ENCODE results near the gene SEZ6L.

Gene SEZ6L

DNA sequence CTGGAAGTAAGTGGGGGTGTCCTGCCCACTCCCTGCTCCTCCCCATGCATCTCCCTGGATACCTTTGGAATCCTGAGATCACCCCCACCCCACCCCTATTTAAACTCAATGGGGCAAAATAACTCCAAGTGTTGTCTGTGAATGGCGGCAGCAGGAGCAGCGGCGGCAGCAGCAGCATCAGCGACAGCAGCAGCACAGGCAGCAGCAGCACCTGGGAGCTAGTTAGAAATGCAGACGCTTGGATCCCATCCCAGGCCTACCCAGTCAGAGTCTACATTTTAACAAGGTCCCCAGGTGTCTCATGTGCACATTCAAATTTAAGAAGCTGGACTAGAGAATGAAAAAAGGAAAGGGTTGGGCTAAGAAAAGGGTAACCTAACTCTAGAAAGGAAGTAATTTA, 82.6 kb downstream of the SEZ6L start:
- no peak for DNase-seq

DNA sequence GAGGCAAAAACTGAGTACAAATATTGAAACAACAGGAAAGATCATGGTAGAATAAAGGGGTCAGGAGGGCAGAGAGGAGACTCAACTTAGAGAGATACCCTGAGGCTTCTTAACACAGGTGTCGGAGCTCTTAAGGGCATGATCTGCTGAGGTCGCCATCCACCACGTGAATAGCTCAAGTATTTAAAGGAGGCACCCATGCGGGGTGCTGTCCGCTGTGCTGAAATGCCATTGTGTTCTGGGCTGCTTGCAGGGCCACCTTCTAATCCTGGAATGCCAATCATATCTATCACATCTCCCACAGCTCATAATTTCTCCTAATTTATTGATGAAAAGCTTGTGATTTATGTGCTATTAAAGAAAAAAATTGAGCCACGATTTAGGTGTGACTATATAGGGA, 90.2 kb downstream of the SEZ6L start:
- DNase-seq: no peak

DNA sequence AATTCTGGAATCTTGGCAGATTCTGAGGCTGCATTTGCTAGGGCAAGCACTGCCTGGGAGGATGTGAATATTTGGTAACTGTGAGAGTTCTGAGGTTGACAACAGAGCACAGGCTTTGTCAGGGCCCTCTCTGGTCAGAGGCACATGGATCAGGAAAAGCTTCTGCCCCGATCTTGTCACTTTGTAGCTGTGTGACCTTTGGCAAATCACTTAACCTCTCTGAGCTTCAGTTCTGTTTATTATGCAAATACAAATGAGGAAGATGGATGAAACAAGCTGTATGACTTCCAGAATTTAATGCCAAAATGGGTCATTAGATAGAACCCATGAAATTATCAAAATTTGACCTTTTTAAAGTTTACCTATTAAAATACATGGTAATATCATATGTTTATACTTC, 94.9 kb downstream of the SEZ6L start:
- no peak for DNase-seq

DNA sequence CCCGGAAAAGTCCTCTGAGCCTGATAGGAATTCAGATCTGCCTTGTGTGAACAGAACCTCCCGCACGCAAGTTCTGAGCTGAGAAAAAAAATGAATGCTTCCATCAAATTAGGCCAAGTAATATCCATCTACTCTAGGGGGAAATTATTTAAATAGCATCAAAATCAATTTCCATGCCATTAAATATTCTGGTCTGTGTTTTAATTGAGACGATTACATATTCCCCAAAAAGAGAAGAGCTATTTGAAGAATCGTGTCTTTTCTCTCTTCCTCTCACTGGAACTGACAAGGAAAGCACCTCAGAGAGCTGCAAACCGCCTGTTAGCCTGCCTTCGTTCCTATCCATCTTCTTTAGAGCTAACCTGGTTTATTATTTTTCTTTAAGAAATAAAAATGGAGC, 96.0 kb downstream of the SEZ6L start:
- DNase-seq: no peak

DNA sequence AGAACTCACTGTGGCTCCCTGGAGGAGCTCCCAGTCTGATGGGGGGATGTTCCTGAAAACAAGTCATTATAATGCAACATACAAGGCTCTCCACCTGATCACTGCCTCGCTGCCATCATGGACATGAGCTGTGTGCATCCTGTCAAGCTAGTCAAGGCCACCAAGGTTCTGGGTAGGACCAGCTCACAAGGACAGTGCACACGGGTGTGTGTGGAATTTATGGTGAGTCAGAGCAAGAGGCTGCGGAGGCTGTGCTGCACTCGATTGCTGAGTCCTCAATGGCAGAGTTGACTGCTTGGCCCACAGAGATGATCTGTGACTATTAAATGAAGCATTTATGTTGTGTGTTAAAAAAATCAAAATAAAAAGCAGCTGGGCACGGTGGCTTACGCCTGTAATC, 96.6 kb downstream of the SEZ6L start:
- no peak for DNase-seq

DNA sequence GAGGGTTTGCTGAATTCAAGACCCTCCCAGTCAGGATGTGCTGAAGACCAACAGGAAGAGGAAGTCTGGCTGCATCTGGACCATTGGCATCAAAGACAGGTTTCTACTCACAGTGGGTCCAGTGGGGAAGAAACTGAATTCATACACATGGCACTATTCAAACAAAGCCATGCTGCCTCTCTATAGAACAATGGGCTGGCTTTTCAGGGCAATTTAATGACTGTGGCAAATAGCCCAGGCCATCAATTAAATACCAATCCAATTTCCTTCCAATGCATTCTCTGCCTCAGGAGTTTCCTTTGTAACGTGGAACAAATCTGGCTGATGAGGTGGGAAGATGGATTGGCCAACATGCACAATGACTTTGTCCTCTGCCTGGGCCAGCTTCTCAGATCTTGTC, 98.6 kb downstream of the SEZ6L start:
- DNase-seq: no peak

DNA sequence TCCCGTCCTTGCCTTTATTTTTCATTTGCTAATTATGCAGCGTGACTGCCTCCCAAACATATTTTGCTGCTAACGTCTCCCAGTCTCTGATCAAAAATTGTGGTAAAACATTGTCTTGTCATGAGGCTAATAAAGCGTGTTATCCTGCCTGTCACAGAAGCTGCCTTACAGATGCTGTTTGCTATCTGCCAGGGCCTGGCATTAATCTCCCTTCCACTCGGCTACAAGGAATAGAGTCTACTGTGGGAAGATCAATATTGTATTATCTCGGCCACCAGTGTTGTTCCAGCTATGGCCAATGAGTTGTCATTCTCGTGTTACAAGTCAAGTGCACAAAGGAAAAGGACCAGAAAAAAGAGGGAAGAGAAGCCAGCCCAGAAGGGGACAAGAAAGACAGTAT, 100.3 kb downstream of the SEZ6L start:
- no peak for DNase-seq

DNA sequence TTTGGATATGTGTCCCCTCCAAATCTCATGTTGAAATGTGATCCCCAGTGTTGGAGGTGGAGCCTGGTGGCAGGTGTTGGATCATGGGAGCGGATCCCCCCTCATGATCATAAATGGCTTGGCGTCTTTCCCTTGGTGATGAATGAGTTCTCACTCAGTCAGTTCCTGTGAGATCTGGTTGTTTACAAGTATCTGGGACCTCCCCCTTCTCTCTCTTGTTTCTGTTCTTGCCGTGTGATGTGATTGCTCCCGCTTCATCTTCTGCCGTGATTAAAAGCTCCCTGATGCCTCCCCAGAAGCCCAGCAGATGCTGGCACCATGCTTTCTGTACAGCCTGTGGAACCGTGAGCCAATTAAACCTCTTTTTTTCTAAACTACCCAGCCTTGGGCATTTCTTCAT, 102.2 kb downstream of the SEZ6L start:
- DNase-seq: no peak

DNA sequence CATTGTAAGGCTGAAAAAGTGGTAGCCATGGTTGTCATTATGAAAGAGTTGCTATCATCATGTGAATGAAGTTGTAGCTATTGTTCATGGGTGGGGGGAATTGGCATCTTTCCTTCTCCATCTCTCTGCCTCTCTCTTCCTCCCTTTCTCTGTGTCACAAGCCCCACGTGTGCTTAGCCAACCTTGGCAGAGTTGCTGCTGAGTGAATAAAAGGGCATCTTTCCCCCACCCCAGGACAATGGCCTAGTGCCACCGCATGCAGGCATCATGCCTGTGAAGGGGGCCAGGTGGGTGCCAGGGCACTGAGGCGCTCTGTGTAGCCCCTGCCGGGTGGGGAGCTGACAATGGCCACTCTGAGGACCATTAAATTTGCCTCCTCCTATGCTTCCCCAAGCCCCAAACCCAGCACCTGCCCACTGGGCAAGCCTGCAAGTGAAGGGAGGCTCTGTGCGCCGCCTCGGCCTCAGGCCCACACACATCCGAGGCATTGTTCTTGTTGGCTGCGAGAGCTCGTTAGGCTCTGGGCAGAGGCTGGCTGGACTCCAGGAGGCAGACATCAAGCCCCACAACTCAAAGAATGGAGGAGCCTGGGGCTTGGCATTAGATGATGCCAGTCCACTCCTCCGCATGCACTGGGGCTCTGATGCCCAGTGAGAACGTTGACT, 103.9 kb downstream of the SEZ6L start:
- no peak for DNase-seq

DNA sequence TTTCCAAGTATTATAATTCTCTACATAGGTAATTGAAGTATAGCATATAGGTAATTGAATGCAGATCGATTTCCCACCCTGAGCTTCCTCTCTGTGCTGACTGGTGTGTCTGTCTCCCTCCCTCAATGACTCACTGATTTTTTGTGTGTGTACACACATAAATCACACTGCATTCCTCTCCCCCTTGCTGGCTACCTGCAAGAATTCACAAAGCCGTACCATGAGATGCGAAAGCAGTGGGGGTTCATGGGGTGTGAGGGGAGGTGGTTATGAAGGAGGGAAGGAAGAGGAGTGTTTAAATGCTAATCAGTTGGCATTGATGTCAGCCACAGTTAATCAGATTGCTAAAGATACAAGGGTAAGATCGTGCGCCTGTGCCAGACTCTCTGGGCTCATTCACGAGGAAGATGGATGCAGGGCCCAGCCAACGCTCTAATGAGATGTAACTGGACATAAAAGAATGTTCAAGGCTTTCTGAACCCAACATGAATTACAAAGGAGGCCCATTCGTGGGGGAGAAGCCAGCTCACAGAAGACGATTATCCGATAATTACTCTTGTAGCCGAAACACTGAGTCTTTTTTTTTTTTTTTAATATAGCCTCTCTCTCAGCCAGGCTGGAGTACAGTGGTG, 107.4 kb downstream of the SEZ6L start:
- DNase-seq: no peak

DNA sequence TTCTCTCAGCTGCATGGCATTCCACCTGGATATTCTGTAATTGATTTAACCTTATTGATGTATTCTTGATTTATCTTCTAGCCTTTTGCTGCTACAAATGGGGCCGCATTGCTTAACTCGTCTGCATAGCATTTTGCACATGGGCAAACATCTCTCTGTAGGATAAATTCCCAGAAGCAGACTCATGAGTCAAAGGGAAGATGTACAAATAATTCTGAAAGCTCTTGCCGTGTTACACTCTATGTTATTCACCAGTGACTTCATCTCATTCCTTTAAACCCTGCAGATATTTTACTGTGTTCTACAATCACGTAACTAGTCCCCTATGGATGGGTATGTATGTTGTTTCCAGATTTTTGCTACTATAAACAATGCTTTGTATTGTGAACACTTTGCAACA, 112.7 kb downstream of the SEZ6L start:
- no peak for DNase-seq

DNA sequence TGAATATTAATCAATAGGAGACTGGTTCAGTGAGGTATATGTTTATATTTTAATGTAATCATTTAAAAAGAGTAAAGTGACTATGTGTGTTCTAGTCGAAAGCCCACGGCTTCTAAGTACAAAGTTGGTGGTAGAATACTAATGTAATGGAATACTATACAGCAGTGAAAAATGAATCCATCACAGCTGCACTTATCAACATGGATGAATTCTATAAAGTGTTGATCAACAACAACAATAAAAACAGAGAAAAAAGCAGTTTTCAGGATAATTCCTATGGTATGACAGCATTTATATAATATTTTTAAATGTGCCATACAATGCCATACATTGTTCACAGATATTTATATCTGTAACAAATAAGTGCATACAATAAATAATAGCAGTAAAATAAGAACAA, 114.1 kb downstream of the SEZ6L start:
- no peak for DNase-seq

DNA sequence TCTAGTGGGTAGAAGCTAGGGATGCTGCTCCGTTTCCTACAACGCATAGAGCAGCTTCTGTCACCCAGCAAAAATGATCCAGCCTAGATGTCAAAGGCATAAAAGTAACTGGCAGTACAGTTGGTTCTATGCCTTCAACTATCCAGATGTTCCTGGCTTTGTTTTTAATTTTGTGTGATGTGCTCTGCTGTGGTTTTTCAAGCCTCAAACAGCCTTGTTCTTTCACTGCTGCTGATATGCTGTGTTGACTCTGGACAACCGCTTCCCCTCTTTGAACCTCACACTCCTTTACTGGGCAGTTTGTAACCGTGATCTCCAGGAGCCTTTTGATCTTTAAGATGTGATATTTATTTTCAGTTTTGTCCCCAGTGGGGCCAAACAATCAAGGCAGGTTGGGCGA, 116.4 kb downstream of the SEZ6L start:
- no peak for DNase-seq

DNA sequence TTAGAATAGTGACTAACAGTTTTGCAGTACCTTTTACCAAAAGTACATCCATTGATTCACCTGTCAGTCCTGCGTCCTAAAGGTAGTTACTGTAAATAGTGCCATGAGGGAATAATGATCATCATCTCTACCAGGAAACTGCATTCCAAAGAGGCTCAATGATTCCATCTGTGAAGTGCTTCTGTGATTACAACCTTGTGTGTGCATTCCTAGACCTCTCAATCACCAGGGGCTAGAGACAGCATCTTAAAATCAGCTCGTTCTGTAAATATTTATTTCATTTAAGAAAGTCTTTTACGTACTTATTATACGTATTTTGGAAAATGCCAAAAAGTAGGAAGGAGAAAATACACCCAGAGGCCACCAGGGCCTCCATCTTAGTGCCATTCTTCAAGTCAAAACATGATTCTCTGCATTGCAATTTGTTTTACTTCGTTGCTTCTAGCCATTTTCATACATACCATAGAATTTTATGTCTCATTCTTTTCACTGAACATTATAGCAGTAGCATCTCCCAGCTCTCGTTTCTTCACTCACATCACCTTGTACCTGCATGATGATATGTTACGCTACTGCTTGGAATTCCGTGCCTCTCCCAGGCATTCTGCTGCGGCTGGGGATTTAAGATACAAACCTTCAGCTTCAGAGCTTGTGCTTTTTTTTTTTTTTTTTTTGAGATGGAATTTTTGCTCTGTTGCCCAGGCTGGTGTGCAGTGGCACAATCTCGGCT, 117.0 kb downstream of the SEZ6L start:
- DNase-seq: no peak

DNA sequence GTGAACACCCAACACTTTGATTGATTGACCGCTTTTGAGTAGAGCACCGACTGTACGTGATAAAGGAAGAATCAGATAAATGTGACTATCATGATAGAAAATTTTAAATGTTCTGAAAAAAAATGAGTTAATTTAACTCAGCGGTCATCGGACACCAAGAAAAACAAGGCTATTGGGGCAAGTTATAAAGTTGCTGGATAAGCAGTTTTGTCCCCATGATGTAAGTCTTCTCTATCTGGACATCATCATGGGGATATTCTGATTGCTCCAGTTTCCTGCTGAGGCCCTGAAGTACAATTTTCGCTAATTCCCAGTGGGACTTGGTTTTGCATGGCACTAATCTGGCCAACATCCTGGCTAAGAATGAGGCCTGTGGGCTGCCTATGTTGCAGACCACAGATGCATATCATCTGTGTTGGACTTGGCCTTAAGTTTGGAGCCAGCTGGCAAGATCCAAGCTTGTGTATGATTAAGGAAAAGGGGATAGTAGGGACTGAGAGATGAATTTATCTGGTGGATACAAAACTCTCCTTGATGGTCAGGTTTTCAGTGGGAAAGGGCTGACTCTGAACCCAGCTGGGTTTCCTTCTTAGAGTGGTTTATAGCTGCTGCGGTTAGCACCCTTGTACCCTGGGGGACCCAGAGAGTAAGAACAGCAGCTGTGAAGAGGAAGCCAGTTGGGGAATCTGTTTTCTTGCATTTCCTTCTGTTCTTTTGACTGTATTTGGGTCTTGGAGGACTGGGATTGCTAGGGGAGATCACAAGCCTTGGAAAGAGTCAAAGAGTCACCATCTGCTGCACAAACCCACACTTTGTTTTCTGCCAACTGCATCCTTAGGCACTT, 118.3 kb downstream of the SEZ6L start:
- DNase-seq: no peak

DNA sequence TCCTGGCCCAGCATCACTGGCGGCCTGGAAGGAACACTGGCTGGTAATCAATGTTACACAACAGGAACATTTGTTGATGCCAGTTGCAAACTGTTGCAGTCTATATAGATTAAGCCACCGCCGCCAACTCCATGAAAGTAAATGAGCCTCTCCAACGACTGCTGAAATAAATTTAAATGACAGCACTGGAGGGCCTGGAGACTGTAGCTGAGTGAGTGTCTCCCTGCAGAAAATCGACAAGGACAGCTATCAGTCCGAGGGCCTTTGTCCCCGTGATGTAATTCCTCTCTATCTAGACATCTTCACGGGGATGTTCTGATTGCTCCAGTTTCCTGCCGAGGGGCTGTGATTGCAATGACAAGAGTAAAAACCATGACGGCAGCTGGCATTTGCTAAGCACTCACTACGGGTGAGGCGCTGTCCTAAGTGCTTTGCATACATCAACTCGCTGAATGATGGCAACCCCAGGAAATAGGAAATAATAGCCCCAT, 120.4 kb downstream of the SEZ6L start:
- no peak for DNase-seq

DNA sequence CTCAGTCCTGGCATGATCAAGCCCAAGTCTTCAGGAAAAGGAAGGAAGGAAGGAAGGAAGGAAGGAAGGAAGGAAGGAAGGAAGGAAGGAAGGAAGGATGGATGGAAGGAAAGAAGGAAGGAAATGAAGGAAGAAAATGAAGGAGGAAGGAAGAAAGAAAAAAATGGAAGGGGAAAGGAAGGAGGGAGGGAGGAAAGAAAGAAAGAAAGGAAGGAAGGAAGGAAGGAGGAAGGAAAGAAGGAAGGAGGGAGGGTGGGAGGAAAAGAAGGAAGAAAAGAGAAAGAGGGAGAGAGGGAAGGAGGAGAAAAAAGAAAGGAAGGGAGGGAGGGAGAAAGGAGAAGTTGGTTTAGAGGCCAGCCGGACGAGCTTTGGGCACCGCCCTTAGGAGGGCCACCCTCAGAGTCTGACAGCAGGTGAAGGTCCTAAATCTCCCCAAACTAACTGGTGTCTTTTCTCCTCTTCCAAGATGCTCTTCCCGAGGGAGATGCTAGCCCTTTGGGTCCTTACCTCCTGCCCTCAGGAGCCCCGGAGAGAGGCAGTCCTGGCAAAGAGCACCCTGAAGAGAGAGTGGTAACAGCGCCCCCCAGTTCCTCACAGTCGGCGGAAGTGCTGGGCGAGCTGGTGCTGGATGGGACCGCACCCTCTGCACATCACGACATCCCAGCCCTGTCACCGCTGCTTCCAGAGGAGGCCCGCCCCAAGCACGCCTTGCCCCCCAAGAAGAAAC, 122.8 kb downstream of the SEZ6L start:
- no peak for DNase-seq

DNA sequence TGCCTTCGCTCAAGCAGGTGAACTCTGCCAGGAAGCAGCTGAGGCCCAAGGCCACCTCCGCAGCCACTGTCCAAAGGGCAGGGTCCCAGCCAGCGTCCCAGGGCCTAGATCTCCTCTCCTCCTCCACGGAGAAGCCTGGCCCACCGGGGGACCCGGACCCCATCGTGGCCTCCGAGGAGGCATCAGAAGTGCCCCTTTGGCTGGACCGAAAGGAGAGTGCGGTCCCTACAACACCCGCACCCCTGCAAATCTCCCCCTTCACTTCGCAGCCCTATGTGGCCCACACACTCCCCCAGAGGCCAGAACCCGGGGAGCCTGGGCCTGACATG, 123.4 kb downstream of the SEZ6L start:
- no peak for DNase-seq

DNA sequence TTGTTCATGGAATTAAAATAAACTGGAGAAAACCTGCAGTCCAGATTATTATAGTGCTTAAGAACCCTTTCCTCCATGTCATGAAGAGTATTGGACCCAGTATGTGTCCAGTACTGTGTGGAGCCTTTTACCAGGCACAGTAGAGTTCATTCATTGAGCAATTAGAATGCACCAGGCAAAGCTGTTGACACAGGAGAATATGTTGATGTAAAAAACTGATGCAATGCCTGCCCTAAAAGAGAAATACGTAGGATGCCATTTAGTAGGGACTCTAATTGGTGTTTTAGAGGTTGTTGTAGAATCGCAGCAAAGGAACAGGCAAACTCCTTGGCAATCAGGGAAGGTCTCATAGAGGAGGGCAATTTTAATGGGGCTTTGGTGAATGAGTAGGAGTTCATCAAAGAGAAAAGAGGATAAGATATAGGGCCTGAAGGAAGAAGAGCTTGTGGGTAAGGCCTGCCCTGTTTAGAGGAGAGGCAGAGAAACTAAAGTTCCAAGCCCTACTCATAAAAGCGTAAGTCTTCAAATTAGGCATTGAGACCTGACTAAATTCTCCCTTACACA, 126.4 kb downstream of the SEZ6L start:
- DNase-seq: no peak

DNA sequence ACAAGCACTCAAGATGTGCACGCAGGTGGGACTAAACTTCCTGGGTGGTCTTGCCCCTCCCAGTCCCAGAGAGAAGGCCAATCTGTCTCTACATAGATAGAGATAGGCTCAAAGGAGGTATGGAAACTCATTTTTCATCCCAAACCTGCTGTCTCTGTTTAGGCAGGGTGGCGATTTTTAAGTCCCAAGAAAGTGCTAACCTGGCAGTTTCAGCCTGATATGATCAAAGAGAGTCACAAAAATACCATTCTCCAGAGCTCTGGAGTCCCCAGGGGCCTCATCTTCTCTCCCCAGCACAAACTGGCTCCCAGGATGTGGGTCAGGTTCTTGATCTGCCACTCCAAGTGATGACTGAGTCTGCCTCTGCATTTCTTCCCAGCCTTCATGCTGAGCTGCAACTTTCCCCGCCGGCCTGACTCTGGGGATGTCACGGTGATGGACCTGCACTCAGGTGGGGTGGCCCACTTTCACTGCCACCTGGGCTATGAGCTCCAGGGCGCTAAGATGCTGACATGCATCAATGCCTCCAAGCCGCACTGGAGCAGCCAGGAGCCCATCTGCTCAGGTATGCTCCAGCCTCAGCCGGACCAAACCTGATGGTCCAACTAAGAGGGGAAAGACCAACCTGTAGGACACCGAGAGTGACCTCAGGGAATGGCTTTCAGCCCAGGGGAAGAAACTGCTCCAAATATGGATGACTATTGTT, 129.5 kb downstream of the SEZ6L start:
- DNase-seq: no peak

DNA sequence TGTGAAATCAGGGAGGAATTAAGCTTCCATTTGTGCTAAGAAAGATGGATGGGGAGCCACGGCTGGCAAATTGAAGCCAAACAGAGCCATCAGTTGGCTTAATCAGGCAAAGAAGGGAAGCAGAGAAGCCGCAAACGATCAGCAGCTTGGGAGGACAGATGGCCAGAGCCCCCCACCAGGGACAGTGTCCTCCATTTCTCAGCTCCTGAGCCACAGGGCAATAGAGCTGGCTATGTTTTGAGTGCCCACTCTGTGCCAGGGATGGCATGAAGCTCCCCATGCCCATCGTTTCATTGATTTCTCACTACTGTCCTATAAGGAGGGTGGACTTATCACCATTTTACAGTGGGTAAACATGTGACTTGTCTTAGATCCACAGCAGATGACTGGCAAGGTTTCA, 133.5 kb downstream of the SEZ6L start:
- no peak for DNase-seq

DNA sequence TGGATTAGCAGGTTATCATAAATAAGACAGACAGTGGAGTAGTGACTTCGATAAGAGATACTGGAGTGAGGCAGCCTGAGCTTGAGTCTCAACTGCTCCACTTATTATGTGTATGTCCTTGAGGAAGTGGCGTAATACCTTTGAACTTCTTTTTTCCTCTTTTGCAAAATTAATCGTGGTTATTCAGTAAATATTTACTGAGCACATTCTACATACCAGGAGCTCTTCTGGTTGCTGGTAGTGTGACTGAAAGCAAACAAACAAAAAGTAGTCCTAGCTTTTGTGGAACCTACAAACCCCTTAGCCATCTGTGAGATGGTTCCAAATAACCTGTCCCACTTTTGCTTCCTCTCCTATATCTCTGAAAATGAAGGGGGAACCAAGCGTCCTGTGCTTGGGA, 134.2 kb downstream of the SEZ6L start:
- DNase-seq: no peak

Data from SW 1271 (cell line).